D721Med (cell line): ENCODE results near the gene PRR7.

Experiments
- DNase-seq: peaks from one replicate; pipeline ENCODE4 v3.0.0; 2011; ENCODE audit warnings: low spot score; ENCODE audit not compliant: insufficient read length
- FAIRE-seq: peaks from 2 replicates; lab custom pipeline; 2011; peaks lifted over from hg19 to GRCh38; lab: Jason Lieb, UNC
- TF ChIP-seq, protein P1 (sequence below): IDR thresholded peaks from 2 replicates; pipeline ENCODE4 v1.5.1; 2012; ENCODE audit warnings: mild to moderate bottlenecking, control low read depth; ENCODE audit not compliant: insufficient read depth; ENCODE audit errors: missing control alignments

The PRR7 gene

DNA sequence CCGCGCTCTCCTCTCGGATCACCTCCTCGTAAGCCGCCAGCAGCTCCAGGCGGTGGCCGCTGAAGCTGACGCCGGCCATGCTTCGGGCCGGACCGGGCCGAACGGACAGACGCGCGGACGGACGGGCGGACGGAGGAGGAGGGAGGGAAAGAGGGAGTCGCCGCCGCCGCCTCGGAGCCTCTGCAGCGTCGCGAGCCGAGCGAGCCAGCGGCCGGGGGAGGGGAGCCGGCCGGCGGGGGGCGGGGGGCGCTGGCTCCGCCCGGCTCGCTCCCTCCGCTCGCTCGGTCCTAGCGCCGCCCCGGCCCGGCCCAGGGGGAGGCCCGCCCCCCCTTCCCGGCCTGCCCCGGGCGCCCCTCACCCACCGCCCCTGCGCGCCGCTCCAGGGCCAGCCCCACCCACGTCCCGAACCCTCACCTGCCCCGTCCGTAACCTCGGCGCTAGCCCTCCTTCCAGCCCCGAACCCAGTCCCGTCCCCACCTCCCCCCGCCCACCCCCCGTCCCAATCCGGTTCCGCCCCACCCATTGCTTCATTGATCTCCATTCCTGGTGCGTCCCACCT, 26.9 kb downstream of the PRR7 start, which contains the start of gene DBN1:
DBN1 (minus strand) TSS at position 192 of the 559 bp plus-strand sequence; CDS start at position 79, 113 bp downstream.
- DNase-seq = peak; percentile 93
- TF ChIP-seq, protein P1, sequence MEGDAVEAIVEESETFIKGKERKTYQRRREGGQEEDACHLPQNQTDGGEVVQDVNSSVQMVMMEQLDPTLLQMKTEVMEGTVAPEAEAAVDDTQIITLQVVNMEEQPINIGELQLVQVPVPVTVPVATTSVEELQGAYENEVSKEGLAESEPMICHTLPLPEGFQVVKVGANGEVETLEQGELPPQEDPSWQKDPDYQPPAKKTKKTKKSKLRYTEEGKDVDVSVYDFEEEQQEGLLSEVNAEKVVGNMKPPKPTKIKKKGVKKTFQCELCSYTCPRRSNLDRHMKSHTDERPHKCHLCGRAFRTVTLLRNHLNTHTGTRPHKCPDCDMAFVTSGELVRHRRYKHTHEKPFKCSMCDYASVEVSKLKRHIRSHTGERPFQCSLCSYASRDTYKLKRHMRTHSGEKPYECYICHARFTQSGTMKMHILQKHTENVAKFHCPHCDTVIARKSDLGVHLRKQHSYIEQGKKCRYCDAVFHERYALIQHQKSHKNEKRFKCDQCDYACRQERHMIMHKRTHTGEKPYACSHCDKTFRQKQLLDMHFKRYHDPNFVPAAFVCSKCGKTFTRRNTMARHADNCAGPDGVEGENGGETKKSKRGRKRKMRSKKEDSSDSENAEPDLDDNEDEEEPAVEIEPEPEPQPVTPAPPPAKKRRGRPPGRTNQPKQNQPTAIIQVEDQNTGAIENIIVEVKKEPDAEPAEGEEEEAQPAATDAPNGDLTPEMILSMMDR = no peak
- no peak for FAIRE-seq

DNA sequence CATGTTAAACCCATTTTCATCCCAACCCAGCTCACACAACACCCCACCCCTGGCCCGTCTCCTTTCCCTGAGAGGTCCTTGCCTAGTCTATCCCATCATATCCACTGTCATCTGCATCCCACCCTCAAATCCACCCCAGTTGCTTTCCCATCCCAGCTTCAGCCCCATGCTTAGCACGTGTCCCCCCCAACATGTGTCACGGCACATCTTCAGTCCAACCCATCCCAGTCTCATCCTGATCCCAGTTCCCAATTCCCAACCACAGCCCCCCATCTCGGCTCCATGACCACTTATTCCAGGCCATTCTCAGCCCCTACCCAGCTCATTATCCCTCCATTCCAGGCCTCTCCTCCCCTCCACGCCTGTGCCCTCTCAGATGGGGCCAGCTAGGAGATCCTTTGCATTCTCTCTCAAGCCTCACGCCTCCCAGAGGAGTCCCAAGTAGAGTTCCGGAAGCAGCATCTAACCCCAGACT, 27.4 kb downstream of the PRR7 start:
- TF ChIP-seq, protein P1 = no peak
- FAIRE-seq (no peak), DNase-seq (no peak)

GRCh38 chr5:177474846-177475562, 28.4 kb downstream of the PRR7 start:
- DNase-seq (no peak), FAIRE-seq (no peak)
- TF ChIP-seq, protein P1 = no peak

DNA sequence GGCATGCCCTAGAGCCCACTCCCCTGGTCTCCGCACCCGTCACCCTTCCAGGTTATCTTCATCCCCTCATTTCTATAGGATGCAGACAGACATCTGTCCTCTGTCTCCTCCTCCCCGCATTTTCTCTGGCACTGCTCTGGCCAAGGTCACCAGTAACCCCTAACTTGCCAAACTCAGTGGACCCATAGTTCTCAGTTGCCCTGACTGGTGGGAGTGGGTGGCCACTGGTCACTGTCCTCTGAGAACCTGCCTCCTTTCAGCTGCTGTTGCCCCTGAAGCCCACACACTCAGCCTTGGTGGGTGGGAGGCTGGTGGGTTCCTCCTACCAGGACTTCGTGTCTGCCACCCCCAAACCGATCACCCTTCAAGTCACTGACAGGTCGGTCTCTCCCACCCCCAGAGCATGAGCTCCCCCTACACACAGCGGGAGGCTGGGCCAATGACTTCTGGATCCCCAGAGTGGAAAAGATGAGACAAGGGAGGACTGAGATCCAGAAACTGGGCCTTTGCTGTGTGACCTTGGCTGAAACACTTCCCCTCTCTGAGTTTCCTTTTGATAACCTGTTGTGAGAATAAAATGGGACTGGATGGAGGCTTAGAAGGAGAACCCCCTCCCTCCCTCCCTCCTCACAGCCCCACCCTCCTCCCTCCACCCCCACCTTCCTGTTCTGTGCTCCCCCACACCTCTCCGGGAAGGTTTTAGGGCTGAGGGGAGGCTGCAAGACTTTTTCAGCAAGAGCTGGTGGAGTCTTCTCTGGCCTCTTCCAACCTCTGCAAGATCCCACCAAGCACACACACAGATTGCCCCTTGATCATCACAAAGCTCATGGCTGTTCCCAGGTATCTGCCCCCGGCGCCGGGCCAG, 29.2 kb downstream of the PRR7 start:
- FAIRE-seq = no peak
- no peak for DNase-seq

DNA sequence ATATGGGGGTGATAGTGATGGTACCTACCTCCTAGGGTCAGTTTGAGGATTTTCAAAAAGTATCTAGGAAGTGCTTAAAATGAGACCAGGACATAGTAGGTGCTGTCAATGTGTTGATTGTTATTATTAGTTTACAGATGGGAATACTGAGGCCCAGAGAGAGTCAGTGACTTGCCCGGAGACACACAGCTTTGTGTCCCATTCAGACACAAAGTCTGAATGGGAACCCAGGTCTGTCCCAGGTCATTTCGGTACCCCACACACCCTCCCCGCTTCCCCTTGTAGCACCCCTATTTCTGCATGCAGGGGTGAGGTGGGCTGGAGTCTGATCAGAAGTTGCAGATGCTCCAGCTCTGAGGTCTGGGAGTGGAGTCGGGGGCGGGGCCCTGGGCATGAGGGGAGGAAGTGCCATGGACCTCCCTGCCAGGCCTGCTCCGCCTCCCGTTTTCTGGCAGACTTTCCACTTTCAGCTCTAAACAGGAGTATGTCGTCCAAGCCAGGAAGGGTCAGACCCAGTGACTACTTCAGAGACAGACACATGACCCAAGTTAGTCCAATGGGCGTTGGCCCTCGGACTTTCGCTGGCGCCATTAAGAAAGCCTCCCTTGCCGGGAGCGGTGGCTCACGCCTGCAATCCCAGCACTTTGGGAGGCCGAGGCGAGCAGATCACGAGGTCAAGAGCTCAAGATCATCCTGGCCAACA, 30.1 kb downstream of the PRR7 start:
- FAIRE-seq = no peak
- TF ChIP-seq, protein P1 = no peak

More for the DNA sequence above, 29.2 kb downstream of the PRR7 start:
- TF ChIP-seq, protein P1 = no peak

GRCh38 chr5:177477701-177478477, 31.3 kb downstream of the PRR7 start:
- TF ChIP-seq, protein P1 = no peak
- DNase-seq (no peak), FAIRE-seq (no peak)

More for the DNA sequence above, 30.1 kb downstream of the PRR7 start:
- no peak for DNase-seq
